Left forelimb (tissue), 1 donor: Measurements from ENCODE around the gene MPDZ.
"Not testable (repeated sequence)": the region's sequence is repeated elsewhere in the genome, so short reads cannot be mapped to it uniquely, and the experiment has no call there.

Source experiments
- DNase-seq: peaks from one replicate; pipeline ENCODE4 v3.0.0-alpha.2; 2018; ENCODE audit warnings: low spot score

Gene MPDZ

DNA sequence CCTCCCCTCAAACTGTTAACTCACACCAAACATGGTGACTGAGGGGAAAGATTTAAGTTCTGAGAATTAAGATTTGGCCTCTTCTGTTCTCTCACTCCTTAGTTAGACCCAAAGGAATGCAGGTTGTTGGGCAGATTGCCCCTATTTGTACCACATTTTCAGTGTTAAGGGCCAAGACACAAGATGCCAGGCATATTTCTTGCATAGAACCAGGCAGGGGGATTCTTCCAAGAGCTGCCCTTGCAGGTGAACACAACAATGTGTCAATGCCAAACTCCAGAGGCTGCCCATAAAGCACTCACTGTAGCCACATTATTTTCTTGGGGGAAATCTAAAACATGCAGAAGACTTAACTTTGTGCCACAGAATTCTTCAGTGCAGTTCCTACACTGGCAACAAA lies 14.7 kb downstream of the MPDZ start:
- no peak for DNase-seq

DNA sequence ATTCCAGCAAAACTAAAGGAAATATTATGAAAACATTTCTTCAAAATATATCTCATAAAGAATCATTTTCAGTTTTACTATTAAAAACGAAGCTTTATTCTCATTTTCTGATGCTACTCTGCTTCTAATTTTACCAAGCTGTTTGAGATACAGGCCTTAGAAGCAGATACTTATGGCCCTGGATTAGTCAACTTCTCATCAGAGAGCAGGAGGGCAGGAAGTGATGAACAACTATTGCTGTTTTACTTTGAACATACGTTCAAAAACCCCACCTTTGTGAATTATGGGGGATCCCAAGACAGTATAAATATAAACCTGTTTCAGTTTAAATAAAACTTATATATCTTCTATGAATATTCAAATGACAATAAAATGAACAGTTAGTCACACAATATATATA lies 16.0 kb downstream of the MPDZ start:
- no peak for DNase-seq

DNA sequence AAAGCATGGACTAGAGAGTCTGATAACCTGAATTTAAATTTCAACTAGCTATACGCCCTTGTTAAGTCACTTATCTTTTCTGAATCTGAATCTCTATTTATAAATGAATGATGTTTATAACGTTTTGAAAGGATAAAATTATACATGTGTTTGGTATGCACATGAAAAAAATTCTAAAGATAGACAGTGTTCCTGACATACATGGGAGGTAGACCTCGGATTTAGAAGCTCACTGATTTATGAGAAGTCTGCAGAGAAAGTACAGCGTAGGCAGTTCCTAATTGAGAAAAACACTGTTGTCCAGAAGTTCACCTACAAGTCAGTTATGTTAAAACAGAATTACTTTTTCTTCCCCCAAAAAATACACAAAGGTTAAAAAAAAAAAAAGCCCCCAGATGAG lies 26.6 kb downstream of the MPDZ start:
- no peak for DNase-seq

DNA sequence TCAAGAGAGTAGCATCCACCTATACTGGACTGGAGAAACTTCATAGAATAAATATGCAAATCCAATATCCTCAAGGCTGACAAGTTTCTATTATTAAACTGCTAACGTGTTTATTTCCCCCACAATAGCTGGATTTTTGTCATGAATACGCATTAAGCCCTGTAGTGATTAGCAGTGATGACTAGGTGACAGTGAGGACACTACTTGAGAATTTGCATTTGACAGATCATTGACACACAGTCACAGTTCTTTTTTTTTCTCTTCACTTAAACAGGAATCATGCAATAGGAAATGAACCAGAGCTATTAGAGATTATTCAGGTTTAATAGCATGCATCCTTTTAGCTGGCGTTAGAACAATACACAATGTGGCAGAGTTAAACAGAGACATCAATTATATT lies 35.3 kb downstream of the MPDZ start:
- DNase-seq: no peak

GRCh38 chr9:13241283-13241682 lies 38.2 kb downstream of the MPDZ start:
- no peak for DNase-seq

DNA sequence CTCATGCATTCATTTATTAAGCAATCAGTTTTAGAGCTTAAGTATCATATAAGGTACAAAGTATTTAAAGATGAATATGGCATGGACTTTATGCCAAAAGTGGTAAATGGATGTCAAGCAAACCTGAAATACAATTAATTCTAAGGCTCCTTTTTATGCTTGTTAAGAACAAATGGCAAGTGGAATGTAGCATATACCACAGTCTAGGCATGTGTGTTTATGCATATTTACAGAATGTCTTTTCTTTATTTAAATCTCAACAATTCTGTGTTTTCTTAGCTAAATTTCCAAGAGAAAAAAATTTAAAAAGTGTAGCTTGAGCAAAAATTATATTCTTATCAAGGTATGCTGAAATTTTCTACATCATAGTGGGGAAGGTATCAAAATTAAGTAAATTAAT lies 39.8 kb downstream of the MPDZ start:
- DNase-seq: no peak

- DNase-seq: no peak
Observed at GRCh38 chr9:13239208-13239607, 40.3 kb downstream of the MPDZ start.

DNA sequence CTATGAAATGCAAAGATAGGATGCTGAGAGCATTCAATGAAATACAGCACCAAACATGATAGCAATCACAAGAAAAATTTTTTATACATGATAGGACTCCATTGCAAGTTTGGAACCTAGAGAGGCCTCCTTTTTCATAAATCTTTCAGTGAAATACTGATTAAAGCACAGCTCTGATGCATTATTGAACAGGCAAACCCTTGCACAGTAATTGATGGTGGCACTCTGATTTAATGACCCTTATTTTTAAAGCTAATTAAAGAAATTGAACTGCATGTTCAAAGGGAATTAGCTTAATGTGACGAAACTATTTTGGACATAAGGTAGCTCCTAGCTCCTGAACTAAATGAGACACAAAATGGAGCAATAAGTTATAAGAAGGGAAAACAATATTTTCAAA lies 44.6 kb downstream of the MPDZ start:
- no peak for DNase-seq

- DNase-seq: no peak
Observed at GRCh38 chr9:13228431-13228830, 51.1 kb downstream of the MPDZ start.

DNA sequence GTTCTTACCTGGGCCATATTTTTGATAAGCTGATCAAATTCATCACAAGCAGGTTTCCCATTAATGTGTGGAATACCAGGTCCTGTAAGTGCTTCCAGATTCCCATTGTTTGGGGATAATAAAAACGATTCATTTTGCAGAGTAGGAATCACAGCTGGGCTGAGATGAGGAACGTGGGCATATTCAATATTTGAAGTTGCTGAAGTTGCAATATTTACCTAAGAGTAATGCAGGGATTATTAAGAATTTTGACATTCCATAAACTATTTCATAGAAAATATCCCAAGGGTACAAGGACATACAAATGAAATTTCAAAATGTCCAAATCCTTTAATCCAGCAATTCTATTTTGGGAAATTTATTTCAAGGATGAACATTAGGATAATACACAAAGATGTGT lies 55.1 kb downstream of the MPDZ start:
- no peak for DNase-seq

GRCh38 chr9:13222733-13223132 lies 56.8 kb downstream of the MPDZ start:
- DNase-seq: not testable (repeated sequence)

DNA sequence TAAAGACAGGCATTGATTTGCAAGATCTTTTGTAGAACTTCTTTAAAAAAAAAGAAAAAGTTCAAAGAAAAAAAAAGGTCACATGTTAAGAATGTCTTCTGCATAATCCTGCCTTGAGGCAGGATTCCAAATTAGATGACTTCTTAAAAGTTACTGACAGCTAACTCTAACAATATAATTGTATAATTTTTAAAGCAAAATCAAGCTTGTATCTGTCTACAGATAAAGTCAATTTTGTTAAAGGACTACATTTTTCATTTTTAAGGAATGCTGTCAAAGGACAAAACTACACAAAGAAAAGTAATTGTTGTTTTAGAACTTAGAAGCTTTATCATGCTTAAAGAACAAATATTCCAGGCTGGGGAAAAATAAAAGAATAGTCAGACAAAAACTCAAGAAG lies 57.8 kb downstream of the MPDZ start:
- DNase-seq: no peak

GRCh38 chr9:13220837-13221236 lies 58.7 kb downstream of the MPDZ start:
- DNase-seq: no peak

- DNase-seq: no peak
Observed at GRCh38 chr9:13215791-13216554, 63.5 kb downstream of the MPDZ start.

DNA sequence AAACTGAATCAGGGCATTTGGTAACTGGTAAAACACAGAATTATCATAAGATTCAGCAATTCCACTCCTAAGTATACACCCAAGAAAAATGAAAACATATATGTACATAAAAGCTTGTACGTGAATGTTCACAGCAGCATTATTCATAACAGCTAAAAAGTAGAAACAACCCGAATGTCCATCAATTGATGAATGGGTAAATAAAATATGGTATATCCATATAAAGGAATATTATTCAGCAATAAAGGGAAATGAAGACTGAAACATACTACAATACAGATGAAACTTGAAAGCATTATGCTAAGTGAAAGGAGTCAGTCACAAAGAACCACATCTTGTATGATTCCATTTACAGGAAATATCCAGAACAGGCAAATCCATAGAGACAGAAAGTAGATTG lies 65.5 kb downstream of the MPDZ start:
- DNase-seq: no peak

- DNase-seq: no peak
Observed at GRCh38 chr9:13213337-13213736, 66.2 kb downstream of the MPDZ start.

DNA sequence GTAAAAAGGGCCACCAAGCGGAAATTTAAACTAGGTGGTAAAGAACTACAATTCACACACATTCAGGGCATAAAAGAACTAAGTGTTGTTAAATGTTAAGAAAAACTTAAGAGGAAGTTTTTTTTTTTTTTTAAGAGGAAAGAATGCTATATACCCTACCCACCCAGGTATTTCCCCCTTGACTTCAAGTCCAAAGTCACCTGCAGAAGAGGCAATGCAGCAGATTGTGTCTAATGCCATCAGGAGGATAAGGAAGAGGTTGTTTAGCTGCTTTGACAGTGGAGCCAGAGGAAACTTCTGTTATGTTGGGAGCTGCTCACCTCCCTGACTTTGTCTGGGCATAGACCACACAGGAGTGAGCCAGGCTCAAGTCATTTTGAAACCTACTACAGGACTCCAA lies 69.2 kb downstream of the MPDZ start:
- no peak for DNase-seq

DNA sequence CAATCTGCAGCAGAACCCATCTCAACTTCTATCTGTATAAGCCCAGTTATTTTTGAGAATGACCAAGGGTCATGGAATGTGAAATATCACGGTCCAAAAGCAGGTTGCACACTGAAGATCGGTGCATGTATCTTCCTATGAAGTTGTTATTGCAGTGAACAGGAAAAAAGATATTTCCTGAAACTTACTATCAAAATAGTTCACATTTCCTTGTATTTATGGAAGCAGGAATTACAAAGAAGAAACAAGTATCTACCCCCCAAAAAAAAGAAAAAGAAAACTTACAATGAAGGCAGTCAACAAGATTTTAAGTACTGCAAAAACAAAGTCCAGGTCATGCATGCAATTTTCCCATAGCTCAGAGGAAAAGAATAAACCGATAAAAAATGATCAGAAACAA lies 70.0 kb downstream of the MPDZ start:
- DNase-seq: no peak

GRCh38 chr9:13205824-13206223 lies 73.7 kb downstream of the MPDZ start:
- DNase-seq: no peak

DNA sequence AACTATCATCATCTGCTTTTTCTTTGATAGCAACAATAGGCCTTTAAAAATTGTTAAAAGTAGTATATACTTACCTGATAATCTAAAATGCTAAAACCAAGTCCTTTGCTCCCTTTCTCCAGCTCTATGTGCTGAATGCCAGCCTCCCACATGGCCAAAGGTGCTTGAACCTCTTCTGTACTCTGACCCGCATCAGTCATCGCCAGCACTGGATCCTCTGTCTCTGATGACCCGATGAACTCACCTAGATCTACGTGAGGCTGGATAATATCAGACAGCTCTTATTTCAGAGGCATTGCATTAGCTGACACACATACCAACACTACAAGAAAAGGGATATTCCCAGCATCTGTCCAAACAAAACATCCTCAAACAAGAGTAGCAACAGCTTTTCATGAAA lies 89.5 kb downstream of the MPDZ start:
- no peak for DNase-seq

GRCh38 chr9:13189362-13189761 lies 90.1 kb downstream of the MPDZ start:
- DNase-seq: no peak

- no peak for DNase-seq
Observed at GRCh38 chr9:13186774-13187173, 92.7 kb downstream of the MPDZ start.

- no peak for DNase-seq
Observed at GRCh38 chr9:13186091-13186490, 93.4 kb downstream of the MPDZ start.

DNA sequence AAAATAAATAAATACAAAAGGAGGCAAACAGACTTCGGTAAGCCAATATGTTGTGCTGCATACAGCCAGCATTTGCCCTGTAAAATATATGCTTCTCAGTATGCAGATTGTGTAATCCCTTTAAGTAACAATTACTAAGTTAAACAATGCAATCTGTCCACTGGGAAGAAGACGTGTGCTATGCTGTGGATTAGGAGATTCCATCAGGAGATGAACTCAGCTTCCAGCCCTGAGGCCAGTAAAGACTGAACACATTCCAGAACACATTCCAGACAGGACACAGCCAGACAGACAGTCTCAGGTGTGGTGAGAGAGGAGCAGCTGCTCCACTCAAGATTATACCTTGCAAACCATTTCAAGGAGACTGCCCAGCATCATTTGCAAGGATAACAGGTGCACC lies 97.8 kb downstream of the MPDZ start:
- DNase-seq: no peak

DNA sequence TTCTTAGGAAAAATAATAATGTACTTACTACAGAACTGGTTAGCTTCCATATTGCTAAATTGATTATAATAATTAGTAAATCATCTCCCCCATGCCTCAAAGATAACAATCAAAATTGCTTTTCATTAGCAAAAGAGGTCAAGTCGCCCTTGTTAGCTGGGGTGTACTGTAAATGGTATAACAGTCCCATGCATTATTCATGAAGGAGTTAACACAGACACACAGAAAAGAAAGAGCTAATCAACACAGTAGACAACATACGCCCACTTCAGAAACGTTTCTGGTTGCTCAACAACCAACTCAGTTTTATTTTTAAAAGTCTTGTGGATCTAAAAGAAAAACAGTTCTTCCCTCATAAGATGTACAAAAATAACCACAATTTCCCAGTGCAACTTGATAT lies 100.2 kb downstream of the MPDZ start:
- DNase-seq: no peak
